IMR-90 (cell line): ENCODE measurements around the gene EGF. TPM values are rescaled to one million over a fixed set of nuclear protein-coding genes. Genes with fewer than 3 reads are reported as not detected.

Source experiments
- ATAC-seq: fragments of 200-7000 bp; cut with Tn5 transposase; 2 replicates; pipeline ENCODE4 v1.9.1; 2020; ENCODE audit warnings: low read depth, mild to moderate bottlenecking, moderate library complexity
- BruUV-seq: library from RNA; stranded (reverse); fragments of 400-500 nt; replicated peaks from 2 replicates; lab custom pipeline; 2021; lab: Mats Ljungman, UMichigan
- CTCF ChIA-PET: fragments of 300-600 bp; formaldehyde crosslinking; extraction: SDS; loops from one replicate; lab custom pipeline; 2021; ENCODE audit warnings: antibody characterized with exemption; lab: Yijun Ruan, JAX
- POLR2A ChIA-PET: fragments of 300-600 bp; sonication (Branson Sonifier 250); formaldehyde crosslinking; loops from one replicate; lab custom pipeline; 2022; ENCODE audit warnings: antibody characterized with exemption; ENCODE audit not compliant: unreplicated experiment; lab: Charles Lee
- DNase-seq: peaks from one replicate; pipeline ENCODE4 v3.0.0; 2013
- H2AFZ ChIP-seq: replicated peaks from 2 replicates; pipeline ENCODE3; 2013; ENCODE audit warnings: low read length, mild to moderate bottlenecking; ENCODE audit not compliant: poor library complexity
- H2AK5ac ChIP-seq: 2 replicates; pipeline ENCODE4 v1.6.1; 2013; ENCODE audit warnings: low read depth, low read length, inconsistent platforms
- H2AK9ac ChIP-seq: replicated peaks from 2 replicates; pipeline ENCODE3; 2013; ENCODE audit warnings: mild to moderate bottlenecking, low read depth, low read length, moderate library complexity; ENCODE audit not compliant: poor library complexity
- H2BK120ac ChIP-seq: 2 replicates; pipeline ENCODE4 v1.6.1; 2013; ENCODE audit warnings: low read depth, low read length, inconsistent platforms
- H2BK15ac ChIP-seq: 3 replicates; pipeline ENCODE4 v1.6.1; 2013; ENCODE audit warnings: low read depth, low read length, inconsistent platforms
- H2BK20ac ChIP-seq: 2 replicates; pipeline ENCODE4 v1.6.1; 2013; ENCODE audit warnings: low read depth, mild to moderate bottlenecking, inconsistent platforms, low read length, moderate library complexity
- H2BK5ac ChIP-seq: 2 replicates; pipeline ENCODE4 v1.6.1; 2013; ENCODE audit warnings: mild to moderate bottlenecking, low read depth, low read length, inconsistent platforms; ENCODE audit not compliant: poor library complexity, severe bottlenecking
- H3K14ac ChIP-seq: replicated peaks from 2 replicates; pipeline ENCODE4 v1.6.1; 2013; ENCODE audit warnings: low read depth, low read length, inconsistent platforms
- H3K18ac ChIP-seq: 2 replicates; pipeline ENCODE4 v1.6.1; 2013; ENCODE audit warnings: low read depth, low read length, control low read depth
- H3K23ac ChIP-seq: 2 replicates; pipeline ENCODE4 v1.6.1; 2013; ENCODE audit warnings: low read depth, low read length, inconsistent platforms
- H3K27ac ChIP-seq: 2 replicates; pipeline ENCODE4 v1.5.1; 2013; ENCODE audit warnings: mild to moderate bottlenecking, control low read depth, low read length; ENCODE audit not compliant: insufficient read depth
- H3K27me3 ChIP-seq: 2 replicates; pipeline ENCODE4 v1.6.1; 2013; ENCODE audit warnings: low read length; ENCODE audit not compliant: control insufficient read depth, insufficient read depth
- H3K36me3 ChIP-seq: 2 replicates; pipeline ENCODE4 v1.6.1; 2013; ENCODE audit warnings: low read length, mixed read lengths; ENCODE audit not compliant: control insufficient read depth, insufficient read depth
- H3K4ac ChIP-seq: 2 replicates; pipeline ENCODE4 v1.6.1; 2013; ENCODE audit warnings: low read depth, low read length, inconsistent platforms
- H3K4me1 ChIP-seq: 2 replicates; pipeline ENCODE4 v1.6.1; 2013; ENCODE audit warnings: low read length, mixed read lengths; ENCODE audit not compliant: control insufficient read depth, insufficient read depth
- H3K4me2 ChIP-seq: 2 replicates; pipeline ENCODE4 v1.6.1; 2013; ENCODE audit warnings: low read depth, mild to moderate bottlenecking, control low read depth, low read length, moderate library complexity
- H3K4me3 ChIP-seq: 2 replicates; pipeline ENCODE4 v1.5.1; 2013; ENCODE audit warnings: low read depth, mild to moderate bottlenecking, control low read depth, low read length, moderate library complexity; ENCODE audit not compliant: insufficient read depth
- H3K56ac ChIP-seq: 2 replicates; pipeline ENCODE4 v1.6.1; 2013; ENCODE audit warnings: low read length, inconsistent platforms; ENCODE audit not compliant: insufficient read depth; ENCODE audit errors: extremely low read depth
- H3K79me1 ChIP-seq, 2 experiments: 2 replicates each; pipeline ENCODE4 v1.6.1; 2013; ENCODE audit warnings: low read length in 2 of 2, inconsistent platforms in 1 of 2, low read depth in 1 of 2
- H3K9ac ChIP-seq: 2 replicates; pipeline ENCODE4 v1.6.1; 2013; ENCODE audit warnings: low read depth, low read length, control low read depth
- H3K9me1 ChIP-seq: 2 replicates; pipeline ENCODE4 v1.6.1; 2013; ENCODE audit warnings: low read length, inconsistent platforms; ENCODE audit not compliant: insufficient read depth
- H3K9me3 ChIP-seq: 2 replicates; pipeline ENCODE4 v1.6.1; 2013; ENCODE audit warnings: low read length; ENCODE audit not compliant: control insufficient read depth, insufficient read depth
- H4K20me1 ChIP-seq: 2 replicates; pipeline ENCODE4 v1.6.1; 2013; ENCODE audit warnings: low read length, inconsistent platforms; ENCODE audit not compliant: insufficient read depth
- H4K5ac ChIP-seq: 2 replicates; pipeline ENCODE4 v1.6.1; 2013; ENCODE audit warnings: mild to moderate bottlenecking, low read depth, low read length, control low read depth
- H4K8ac ChIP-seq, 2 experiments: 2 replicates each; pipeline ENCODE4 v1.6.1; 2013; ENCODE audit warnings: low read depth in 2 of 2, low read length in 2 of 2, control low read depth in 1 of 2, inconsistent platforms in 1 of 2
- H4K91ac ChIP-seq: 2 replicates; pipeline ENCODE4 v1.6.1; 2013; ENCODE audit warnings: low read depth, low read length, inconsistent platforms; ENCODE audit not compliant: insufficient read depth
- CEBPB ChIP-seq: IDR thresholded peaks from 2 replicates; pipeline ENCODE4 v1.6.1; 2012; ENCODE audit warnings: low read depth, low read length, improper control_type of control experiment
- CTCF ChIP-seq: conservative IDR thresholded peaks from 2 replicates; pipeline ENCODE4 v1.5.1; 2012; ENCODE audit warnings: mild to moderate bottlenecking, low read depth, low read length, improper control_type of control experiment
- ELK1 ChIP-seq: fragments of 150-350 bp; IDR thresholded peaks from 2 replicates; pipeline ENCODE4 v1.6.1; 2016; ENCODE audit warnings: low read depth, mild to moderate bottlenecking, low read length, moderate library complexity, borderline replicate concordance
- FOS ChIP-seq: fragments of 150-350 bp; IDR thresholded peaks from 2 replicates; pipeline ENCODE4 v1.6.1; 2016; ENCODE audit warnings: low read depth, low read length
- MAFK ChIP-seq: IDR thresholded peaks from 2 replicates; pipeline ENCODE4 v1.6.1; 2012; ENCODE audit warnings: low read depth, low read length, improper control_type of control experiment
- MAZ ChIP-seq: IDR thresholded peaks from 2 replicates; pipeline ENCODE4 v1.6.1; 2012; ENCODE audit warnings: low read depth, mild to moderate bottlenecking, low read length, improper control_type of control experiment, moderate library complexity, borderline replicate concordance
- MXI1 ChIP-seq: IDR thresholded peaks from 2 replicates; pipeline ENCODE4 v1.6.1; 2012; ENCODE audit warnings: low read depth, mild to moderate bottlenecking, low read length, moderate library complexity, borderline replicate concordance
- NFE2L2 ChIP-seq: fragments of 150-350 bp; IDR thresholded peaks from 2 replicates; pipeline ENCODE4 v1.6.1; 2016; ENCODE audit warnings: low read depth, mild to moderate bottlenecking, low read length
- POLR2A ChIP-seq: IDR thresholded peaks from 2 replicates; pipeline ENCODE4 v1.6.1; 2012; ENCODE audit warnings: mild to moderate bottlenecking, low read depth, low read length
- RAD21 ChIP-seq: IDR thresholded peaks from 2 replicates; pipeline ENCODE4 v1.6.1; 2012; ENCODE audit warnings: low read length, improper control_type of control experiment
- RCOR1 ChIP-seq: IDR thresholded peaks from 2 replicates; pipeline ENCODE4 v1.6.1; 2012; ENCODE audit warnings: mild to moderate bottlenecking, low read length, improper control_type of control experiment; ENCODE audit not compliant: insufficient replicate concordance
- RFX5 ChIP-seq: IDR thresholded peaks from 2 replicates; pipeline ENCODE4 v1.8.0; 2012; ENCODE audit warnings: low read depth, mild to moderate bottlenecking, low read length, moderate library complexity
- SMC3 ChIP-seq: fragments of 150-350 bp; IDR thresholded peaks from 2 replicates; pipeline ENCODE4 v1.6.1; 2016; ENCODE audit warnings: low read depth, mild to moderate bottlenecking, antibody characterized with exemption, low read length, moderate library complexity
- USF2 ChIP-seq: fragments of 150-350 bp; IDR thresholded peaks from 2 replicates; pipeline ENCODE4 v1.6.1; 2017; ENCODE audit warnings: mild to moderate bottlenecking, antibody characterized with exemption, low read length, low read depth
- WGBS, 2 experiments: methylation state at CpG; one replicate each; pipeline versions ENCODE4 v1.1.5 to v1.1.7; 2013; ENCODE audit warnings: missing lambda C conversion rate in 2 of 2; ENCODE audit not compliant: insufficient read length in 1 of 2; ENCODE audit errors: extremely low coverage in 2 of 2; 5-methylcytosine and 5-hydroxymethylcytosine counted together
- dilution Hi-C: fragments of 300-500 bp; cut with HindIII; formaldehyde crosslinking; loops from one replicate; pipeline ENCODE4 v1.14.3; 2018; ENCODE audit warnings: low sequenced_read_pairs; ENCODE audit not compliant: unreplicated experiment
- in situ Hi-C: fragments of 300-500 bp; cut with MboI; formaldehyde crosslinking; loops from 3 replicates; pipeline ENCODE4 v1.14.3; 2019; ENCODE audit warnings: low sequenced_read_pairs, inconsistent platforms, mixed read lengths
- intact Hi-C: fragments of 100-400 bp; cut with micrococcal nuclease; formaldehyde crosslinking; loops from 2 replicates; pipeline ENCODE4 v1.10.0; 2022
- polyA plus RNA-seq, 3 experiments: library from polyadenylated mRNA; depleted of rRNA; stranded (reverse); fragments of >200 nt; gene quantifications; 2 replicates each; pipeline ENCODE4 v1.2.3, GENCODE V29; 2012; ENCODE audit warnings: low replicate concordance in 1 of 3
- total RNA-seq: library from RNA; depleted of rRNA; stranded (reverse); fragments of >200 nt; gene quantifications from 2 replicates; pipeline ENCODE4 v1.2.3, GENCODE V29; 2012

EGF gene
- total and polyA plus RNA-seq, 2 of the 4 experiments (the other 2 are of a cell fraction), result 1.7 to 2.2 TPM

- H4K20me1 ChIP-seq, result no peaks in the 10 kb centered on the region
- CTCF ChIA-PET, result no interaction called here
- no peak overlapping the region for H3K14ac ChIP-seq
- BruUV-seq, result no TSS peak
- intact Hi-C loops, result no loop called here
- no peak overlapping the region for H2AFZ ChIP-seq
- dilution Hi-C loops, result no loop called here
- H3K79me1 ChIP-seq, result no peaks in the 10 kb centered on the region; a peak in 1 of 4 replicates
- no peaks in the 10 kb centered on the region for H3K27me3 ChIP-seq
- H3K4me3 ChIP-seq, result no peak overlapping the region
- no peak overlapping the region for H4K91ac ChIP-seq
- H3K36me3 ChIP-seq, result no peaks in the 10 kb centered on the region
- ATAC-seq, result no peak
- no peak overlapping the region for H2BK120ac ChIP-seq
- WGBS, 2 experiments, result no CpG with 5 or more reads among the region's 4 CpGs
- no peak overlapping the region for H3K9ac ChIP-seq
- H3K56ac ChIP-seq, result no peak overlapping the region
- H2BK15ac ChIP-seq, result no peak overlapping the region
- DNase-seq, result no peak
- no peak overlapping the region for H2AK9ac ChIP-seq
- no peak overlapping the region for H4K8ac ChIP-seq
- no peak overlapping the region for H3K23ac ChIP-seq
- H3K4ac ChIP-seq, result no peak overlapping the region
- H3K27ac ChIP-seq, result no peak overlapping the region
- no peak overlapping the region for H2BK20ac ChIP-seq
- in situ Hi-C loops, result no loop called here
- no peak overlapping the region for H2BK5ac ChIP-seq
- POLR2A ChIA-PET, result no interaction called here
- no peak overlapping the region for H3K4me2 ChIP-seq
- H2AK5ac ChIP-seq, result no peak overlapping the region
- no peaks in the 10 kb centered on the region for H3K4me1 ChIP-seq
- H3K18ac ChIP-seq, result no peak overlapping the region
- H4K5ac ChIP-seq, result no peak overlapping the region
- no peaks in the 10 kb centered on the region for H3K9me3 ChIP-seq
- H3K9me1 ChIP-seq, result no peaks in the 10 kb centered on the region
- TF ChIP-seq RFX5 (no peak), FOS (no peak), NFE2L2 (no peak), MAFK (no peak), USF2 (no peak), CEBPB (no peak), SMC3 (no peak), MXI1 (no peak), CTCF (no peak), RCOR1 (no peak), POLR2A (no peak), ELK1 (no peak), RAD21 (no peak), MAZ (no peak)
Measured at GRCh38 chr4:109928327-109929045, 15.8 kb downstream of the EGF start.
